Gastroesophageal sphincter (tissue), 4 donors: ENCODE results near the gene IGSF6. TPM values are rescaled to one million over a fixed set of nuclear protein-coding genes. Genes with fewer than 3 reads are reported as not detected.

Experiments
- ATAC-seq: fragments of 150-250 bp; one replicate; pipeline ENCODE4 v1.9.1; 2016; ENCODE audit warnings: mild to moderate bottlenecking, moderate library complexity
- H3K27ac ChIP-seq, 4 donors: fragments of 200-600 bp; sonication (generic) in 3 of 4; 1 replicate in 3 of 4; 2 replicates in 1 of 4; pipeline ENCODE4 v1.5.1; 2016 to 2019
- H3K27me3 ChIP-seq: fragments of 200-600 bp; sonication (generic); one replicate; pipeline ENCODE4 v1.5.1; 2019
- H3K36me3 ChIP-seq, 2 donors: fragments of 200-600 bp; sonication (generic); one replicate each; pipeline ENCODE4 v1.5.1; 2019; ENCODE audit warnings: control low read depth in 1 of 2
- H3K4me1 ChIP-seq, 3 donors: fragments of 200-600 bp; sonication (generic); 1 replicate in 2 of 3; 2 replicates in 1 of 3; pipeline ENCODE4 v1.5.1; 2016 to 2019; ENCODE audit warnings: control low read depth in 2 of 3
- H3K4me3 ChIP-seq, 2 donors: fragments of 200-600 bp; sonication (generic); one replicate each; pipeline ENCODE4 v1.5.1; 2019; ENCODE audit warnings: mild to moderate bottlenecking in 1 of 2, moderate library complexity in 1 of 2
- H3K9me3 ChIP-seq, 3 donors: fragments of 200-600 bp; sonication (generic); one replicate each; pipeline ENCODE4 v1.5.1; 2017 to 2019; ENCODE audit warnings: control low read depth in 2 of 3
- EP300 ChIP-seq: sonication (generic); formaldehyde crosslinking; IDR thresholded peaks from one replicate; pipeline ENCODE4 v1.6.1; 2017; ENCODE audit warnings: antibody characterized with exemption, mild to moderate bottlenecking
- POLR2A ChIP-seq, 2 donors: fragments of 450-650 bp; IDR thresholded peaks; one replicate each; pipeline ENCODE4 v1.6.1; 2017; ENCODE audit warnings: antibody characterized with exemption in 2 of 2, mild to moderate bottlenecking in 2 of 2, moderate library complexity in 1 of 2
- POLR2AphosphoS5 ChIP-seq: sonication (generic); formaldehyde crosslinking; IDR thresholded peaks from one replicate; pipeline ENCODE4 v1.6.1; 2017; ENCODE audit warnings: antibody characterized with exemption
- WGBS, 2 donors: methylation state at CpG; one replicate each; pipeline ENCODE4 v1.1.5; 2018; ENCODE audit warnings: low coverage in 1 of 2; 5-methylcytosine and 5-hydroxymethylcytosine counted together
- total RNA-seq, 4 donors: library from RNA; depleted of rRNA; stranded (reverse); fragments of >200 nt; gene quantifications; one replicate each; pipeline ENCODE4 v1.1.0, GENCODE V29; 2016
- TF ChIP-seq, protein P1 (sequence below), 4 experiments: fragments of 200-600 bp in 2 of 4; fragments of 450-650 bp in 2 of 4; sonication (generic) in 1 of 4; IDR thresholded peaks; one replicate each; pipeline ENCODE4 v1.5.1; 2017 to 2019; ENCODE audit warnings: antibody characterized with exemption in 4 of 4, mild to moderate bottlenecking in 2 of 4, moderate library complexity in 2 of 4

IGSF6 gene
- total RNA-seq, 4 donors from 2014 or later, result 0.62 to 5.0 (median 1.4) TPM; not detected in 1

DNA sequence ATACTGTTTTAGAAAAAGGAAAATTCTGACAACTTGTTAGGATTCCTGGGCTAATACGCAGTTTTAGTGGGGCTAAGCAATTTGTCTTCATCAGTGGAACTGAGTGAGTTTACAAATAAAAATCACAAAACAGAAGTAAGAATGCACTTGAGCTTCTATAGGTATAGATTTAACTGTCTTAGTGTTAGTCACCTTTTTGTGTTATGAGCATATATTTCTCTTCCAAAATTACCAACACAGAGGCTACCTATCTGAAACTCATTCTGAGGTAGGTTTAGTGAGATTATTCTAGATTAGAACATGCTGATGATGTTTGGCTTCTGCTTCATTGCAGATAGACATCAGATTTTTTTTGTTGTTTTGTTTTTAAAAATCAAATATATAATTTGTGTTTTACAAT, 29.9 kb downstream of the IGSF6 start:
- no peaks in the 10 kb centered on the region for H3K27me3 ChIP-seq
- H3K9me3 ChIP-seq, result no peaks in the 10 kb centered on the region
- TF ChIP-seq, protein P1, sequence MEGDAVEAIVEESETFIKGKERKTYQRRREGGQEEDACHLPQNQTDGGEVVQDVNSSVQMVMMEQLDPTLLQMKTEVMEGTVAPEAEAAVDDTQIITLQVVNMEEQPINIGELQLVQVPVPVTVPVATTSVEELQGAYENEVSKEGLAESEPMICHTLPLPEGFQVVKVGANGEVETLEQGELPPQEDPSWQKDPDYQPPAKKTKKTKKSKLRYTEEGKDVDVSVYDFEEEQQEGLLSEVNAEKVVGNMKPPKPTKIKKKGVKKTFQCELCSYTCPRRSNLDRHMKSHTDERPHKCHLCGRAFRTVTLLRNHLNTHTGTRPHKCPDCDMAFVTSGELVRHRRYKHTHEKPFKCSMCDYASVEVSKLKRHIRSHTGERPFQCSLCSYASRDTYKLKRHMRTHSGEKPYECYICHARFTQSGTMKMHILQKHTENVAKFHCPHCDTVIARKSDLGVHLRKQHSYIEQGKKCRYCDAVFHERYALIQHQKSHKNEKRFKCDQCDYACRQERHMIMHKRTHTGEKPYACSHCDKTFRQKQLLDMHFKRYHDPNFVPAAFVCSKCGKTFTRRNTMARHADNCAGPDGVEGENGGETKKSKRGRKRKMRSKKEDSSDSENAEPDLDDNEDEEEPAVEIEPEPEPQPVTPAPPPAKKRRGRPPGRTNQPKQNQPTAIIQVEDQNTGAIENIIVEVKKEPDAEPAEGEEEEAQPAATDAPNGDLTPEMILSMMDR (IDR thresholded peaks at IDR 0.05), result no peak
- TF ChIP-seq POLR2A (IDR thresholded peaks at IDR 0.05) (no peak), POLR2AphosphoS5 (no peak), EP300 (no peak)
- 90 to 100% methylated on average over 1 of the region's 1 CpG for WGBS, 2 donors
- no peak overlapping the region for H3K27ac ChIP-seq
- peaks cover 0 to 18% (median 0%) of the 10 kb centered on the region in 3 donors for H3K4me1 ChIP-seq
- no peak for ATAC-seq
- no peak overlapping the region for H3K4me3 ChIP-seq
- peaks cover 0 to 53% of the 10 kb centered on the region in 2 donors for H3K36me3 ChIP-seq

DNA sequence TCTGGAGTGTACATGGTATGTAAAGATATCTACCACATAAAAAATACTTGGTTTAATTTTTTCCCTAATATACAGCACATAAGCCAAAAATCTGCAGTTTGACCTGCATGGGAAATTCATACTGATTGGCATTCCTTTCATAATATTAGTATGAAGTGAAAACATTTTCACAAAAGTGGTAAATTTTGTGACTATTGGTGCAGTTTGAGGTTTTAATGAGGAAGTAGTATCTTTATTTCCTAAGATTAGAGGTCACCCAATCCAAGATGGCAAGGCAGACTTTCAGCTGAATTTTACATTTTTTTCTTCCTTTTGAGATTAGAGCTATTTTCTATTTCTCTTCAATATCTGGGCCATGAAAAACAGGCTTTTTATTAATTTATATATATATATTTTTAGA, 31.8 kb downstream of the IGSF6 start:
- Histone ChIP-seq H3K27ac (no peak overlapping the region), H3K4me3 (no peak overlapping the region), H3K27me3 (no peaks in the 10 kb centered on the region), H3K9me3 (no peaks in the 10 kb centered on the region), H3K4me1 (peaks cover 0 to 15% (median 0%) of the 10 kb centered on the region in 3 donors), H3K36me3 (peaks cover 0 to 36% of the 10 kb centered on the region in 2 donors)
- no peak for ATAC-seq
- no peak for TF ChIP-seq EP300
- TF ChIP-seq POLR2A (IDR thresholded peaks at IDR 0.05), result no peak
- TF ChIP-seq, protein P1 (IDR thresholded peaks at IDR 0.05), result no peak
- TF ChIP-seq POLR2AphosphoS5, result no peak

DNA sequence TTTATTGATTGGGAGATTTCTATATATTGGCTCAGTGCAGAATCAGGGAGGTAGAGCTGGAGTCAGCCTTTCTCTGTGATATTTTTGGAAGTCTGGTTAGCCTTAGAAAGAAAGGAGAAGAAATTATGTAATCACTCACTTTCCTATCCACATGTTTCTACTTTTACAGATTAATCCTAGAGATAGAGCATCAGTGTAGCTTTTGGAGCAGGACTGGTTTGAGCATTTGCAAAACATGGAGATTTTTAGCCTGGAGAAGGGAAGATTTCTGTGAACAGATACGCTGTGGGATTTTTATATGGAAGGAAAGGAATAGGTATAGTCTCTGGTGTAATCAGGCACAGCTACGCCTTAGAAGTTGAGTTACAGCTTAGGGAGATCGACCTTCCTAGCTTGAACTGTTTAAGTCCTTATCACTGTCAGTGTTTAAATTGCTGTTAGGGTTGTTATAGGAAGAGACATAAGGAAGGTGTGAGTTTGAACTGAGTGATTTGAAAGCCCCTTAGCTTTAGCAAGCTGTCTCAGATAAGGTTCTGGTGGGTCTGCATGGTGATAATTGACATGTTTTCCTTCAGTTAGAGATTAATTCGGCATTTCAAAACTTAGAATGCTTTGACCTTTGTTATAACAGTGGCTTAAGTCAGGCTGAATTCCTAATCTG, 32.5 kb downstream of the IGSF6 start:
- TF ChIP-seq EP300 (no peak), POLR2AphosphoS5 (no peak), POLR2A (IDR thresholded peaks at IDR 0.05) (no peak)
- TF ChIP-seq, protein P1 (IDR thresholded peaks at IDR 0.05), result no peak
- Histone ChIP-seq H3K4me1 (peaks cover 0 to 15% (median 0%) of the 10 kb centered on the region in 3 donors), H3K36me3 (peaks cover 0 to 29% of the 10 kb centered on the region in 2 donors), H3K9me3 (no peaks in the 10 kb centered on the region), H3K27ac (no peak overlapping the region), H3K4me3 (no peak overlapping the region), H3K27me3 (no peaks in the 10 kb centered on the region)
- WGBS, 2 donors, result 72 to 94% methylated on average over 3 to 4 of the region's 4 CpGs
- no peak for ATAC-seq

DNA sequence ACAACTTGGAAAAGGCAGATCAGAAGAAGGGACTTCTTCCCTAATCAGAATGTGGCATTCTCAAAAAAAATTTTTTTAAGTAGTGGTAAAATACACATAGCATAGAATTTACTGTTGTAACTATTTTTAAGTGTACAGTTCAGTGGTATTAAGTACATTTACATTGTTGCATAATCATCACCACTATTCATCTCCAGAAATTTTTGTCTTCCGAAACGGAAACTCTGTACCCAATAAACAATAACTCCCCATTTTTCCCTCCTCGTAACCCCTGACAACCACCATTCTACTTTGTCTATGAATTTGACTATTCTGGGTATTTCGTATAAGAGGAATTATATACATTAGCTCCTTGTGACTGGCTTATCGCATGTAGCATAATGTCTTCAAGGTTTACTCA, 34.1 kb downstream of the IGSF6 start:
- H3K4me3 ChIP-seq, result no peak overlapping the region
- 93 to 100% methylated on average over 1 to 5 of the region's 5 CpGs for WGBS, 2 donors
- TF ChIP-seq EP300, result no peak
- TF ChIP-seq POLR2AphosphoS5, result no peak
- TF ChIP-seq, protein P1 (IDR thresholded peaks at IDR 0.05), result no peak
- no peaks in the 10 kb centered on the region for H3K27me3 ChIP-seq
- H3K36me3 ChIP-seq, result peaks cover 0 to 30% of the 10 kb centered on the region in 2 donors
- H3K27ac ChIP-seq, result no peak overlapping the region
- H3K4me1 ChIP-seq, result peaks cover 0 to 20% (median 0%) of the 10 kb centered on the region in 3 donors
- ATAC-seq, result no peak
- H3K9me3 ChIP-seq, result no peaks in the 10 kb centered on the region

DNA sequence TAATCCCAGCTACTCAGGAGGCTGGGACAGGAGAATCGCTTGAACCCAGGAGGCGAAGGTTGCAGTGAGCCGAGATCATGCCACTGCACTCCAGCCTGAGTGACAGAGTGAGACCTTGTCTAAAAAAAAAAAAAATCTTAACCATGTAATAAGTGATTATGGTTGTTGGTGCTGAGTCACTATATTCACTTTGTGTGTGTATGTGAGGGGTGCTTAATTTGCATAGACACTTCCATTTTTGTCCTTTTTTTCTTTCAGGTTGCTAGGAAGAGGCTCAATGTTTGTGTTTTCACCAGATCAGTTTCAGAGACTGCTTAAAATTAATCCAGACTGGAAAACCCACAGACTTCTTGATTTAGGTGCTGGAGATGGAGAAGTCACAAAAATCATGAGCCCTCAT, 34.8 kb downstream of the IGSF6 start:
- WGBS, 2 donors, result 100% methylated on average over 2 of the region's 3 CpGs; no CpG with 5 or more reads in 1 of the 2 donors
- H3K27me3 ChIP-seq, result no peaks in the 10 kb centered on the region
- no peak for ATAC-seq
- no peak overlapping the region for H3K4me3 ChIP-seq
- no peak for TF ChIP-seq POLR2A (IDR thresholded peaks at IDR 0.05)
- TF ChIP-seq POLR2AphosphoS5, result no peak
- TF ChIP-seq, protein P1 (IDR thresholded peaks at IDR 0.05), result no peak
- no peak for TF ChIP-seq EP300
- H3K36me3 ChIP-seq, result peaks cover 0 to 30% of the 10 kb centered on the region in 2 donors
- no peaks in the 10 kb centered on the region for H3K9me3 ChIP-seq
- no peak overlapping the region for H3K27ac ChIP-seq
- H3K4me1 ChIP-seq, result peaks cover 0 to 27% (median 3%) of the 10 kb centered on the region in 3 donors
